ENCODE results near the gene TEX48.

Gene TEX48

DNA sequence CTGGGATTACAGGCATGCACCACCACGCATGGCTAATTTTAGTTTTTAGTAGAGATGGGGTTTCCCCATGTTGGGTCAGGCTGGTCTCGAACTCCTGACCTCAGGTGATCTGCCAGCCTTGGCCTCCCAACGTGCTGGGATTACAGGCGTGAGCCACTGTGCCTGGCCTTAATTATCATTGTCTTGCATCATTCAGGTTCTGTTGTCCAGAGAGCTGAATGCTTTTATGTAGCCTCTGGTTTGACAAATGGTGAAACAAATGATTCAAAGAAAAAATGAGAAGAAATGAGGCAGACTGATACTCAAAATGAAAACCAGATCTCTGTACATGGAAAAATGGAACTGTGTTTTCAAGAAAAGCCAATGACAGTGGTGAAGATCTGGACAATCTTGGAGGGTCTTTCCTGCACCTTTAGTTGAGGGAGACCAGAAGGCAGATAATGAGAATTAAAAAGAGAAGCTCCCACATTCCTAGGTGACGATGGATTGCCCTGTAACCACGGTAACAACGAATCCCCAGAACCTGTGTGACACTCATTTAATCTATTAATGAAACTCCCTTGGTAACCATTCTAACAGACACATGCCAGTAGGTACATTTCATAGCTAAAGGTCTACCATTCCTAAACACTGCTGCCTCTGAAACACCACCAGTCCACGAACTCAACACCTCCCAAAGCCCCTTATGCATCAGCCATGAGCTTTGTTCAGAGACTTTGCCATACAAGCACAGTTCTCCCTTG, 1.6 kb downstream of the TEX48 start:
- no peaks in the 10 kb centered on the region for H3K9me3 ChIP-seq (ENCODE audit: control insufficient read depth, insufficient read depth, low read depth, low read length)
- H3K27me3 ChIP-seq (ENCODE audit: control insufficient read depth, insufficient read depth, low read length): no peaks in the 10 kb centered on the region; the same call in 1 of the 2 replicates
- H3K4me1 ChIP-seq (ENCODE audit: control insufficient read depth, insufficient read depth, low read length): no peaks in the 10 kb centered on the region
- no peak overlapping the region for H3K9ac ChIP-seq (ENCODE audit: low read length)
- no peak overlapping the region for H3K4me3 ChIP-seq (ENCODE audit: low read depth, low read length)
- H3K36me3 ChIP-seq (ENCODE audit: control insufficient read depth, insufficient read depth, low read length): no peaks in the 10 kb centered on the region
- no peak overlapping the region for H3K27ac ChIP-seq (ENCODE audit: low read depth, low read length)

- no peak overlapping the region for H3K4me3 ChIP-seq (ENCODE audit: low read depth, low read length)
- H3K27me3 ChIP-seq (ENCODE audit: control insufficient read depth, insufficient read depth, low read length): no peaks in the 10 kb centered on the region; the same call in 1 of the 2 replicates
- no peaks in the 10 kb centered on the region for H3K9me3 ChIP-seq (ENCODE audit: control insufficient read depth, insufficient read depth, low read depth, low read length)
- H3K4me1 ChIP-seq (ENCODE audit: control insufficient read depth, insufficient read depth, low read length): no peaks in the 10 kb centered on the region
- no peak overlapping the region for H3K27ac ChIP-seq (ENCODE audit: low read depth, low read length)
- H3K36me3 ChIP-seq (ENCODE audit: control insufficient read depth, insufficient read depth, low read length): no peaks in the 10 kb centered on the region
- no peak overlapping the region for H3K9ac ChIP-seq (ENCODE audit: low read length)
Observed at GRCh38 chr9:114678795-114679194, 3.2 kb downstream of the TEX48 start.

DNA sequence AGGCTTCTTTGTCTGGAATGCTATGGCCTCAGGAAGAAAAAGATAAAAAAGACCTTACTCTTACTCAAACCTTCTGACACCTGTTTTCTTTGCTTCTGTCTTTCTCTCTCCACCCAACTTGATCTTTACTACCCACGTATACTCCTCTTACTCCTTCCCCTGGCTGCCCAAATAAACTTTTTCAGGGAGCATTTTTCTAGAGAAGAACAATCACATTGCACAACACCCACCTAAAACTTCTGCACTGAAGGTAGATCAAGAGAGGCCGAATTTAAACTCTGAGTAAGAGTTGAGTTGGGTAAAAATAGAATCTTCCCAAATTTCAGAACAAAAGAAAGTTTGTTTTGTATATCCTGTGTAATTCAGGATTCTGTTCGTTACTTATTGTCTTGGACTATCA, 3.9 kb downstream of the TEX48 start:
- H3K27me3 ChIP-seq (ENCODE audit: control insufficient read depth, insufficient read depth, low read length): no peaks in the 10 kb centered on the region; the same call in 1 of the 2 replicates
- no peak overlapping the region for H3K4me3 ChIP-seq (ENCODE audit: low read depth, low read length)
- no peak overlapping the region for H3K9ac ChIP-seq (ENCODE audit: low read length)
- H3K4me1 ChIP-seq (ENCODE audit: control insufficient read depth, insufficient read depth, low read length): no peaks in the 10 kb centered on the region
- no peaks in the 10 kb centered on the region for H3K9me3 ChIP-seq (ENCODE audit: control insufficient read depth, insufficient read depth, low read depth, low read length)
- H3K36me3 ChIP-seq (ENCODE audit: control insufficient read depth, insufficient read depth, low read length): no peaks in the 10 kb centered on the region
- H3K27ac ChIP-seq (ENCODE audit: low read depth, low read length): no peak overlapping the region

GRCh38 chr9:114677418-114677817, 4.6 kb downstream of the TEX48 start:
- no peak overlapping the region for H3K4me3 ChIP-seq (ENCODE audit: low read depth, low read length)
- no peaks in the 10 kb centered on the region; the same call in 1 of the 2 replicates for H3K27me3 ChIP-seq (ENCODE audit: control insufficient read depth, insufficient read depth, low read length)
- no peaks in the 10 kb centered on the region for H3K36me3 ChIP-seq (ENCODE audit: control insufficient read depth, insufficient read depth, low read length)
- no peak overlapping the region for H3K27ac ChIP-seq (ENCODE audit: low read depth, low read length)
- H3K9ac ChIP-seq (ENCODE audit: low read length): no peak overlapping the region
- no peaks in the 10 kb centered on the region for H3K4me1 ChIP-seq (ENCODE audit: control insufficient read depth, insufficient read depth, low read length)
- no peaks in the 10 kb centered on the region for H3K9me3 ChIP-seq (ENCODE audit: control insufficient read depth, insufficient read depth, low read depth, low read length)

- Histone ChIP-seq H3K9me3 (ENCODE audit: control insufficient read depth, insufficient read depth, low read depth, low read length) (no peaks in the 10 kb centered on the region), H3K27ac (ENCODE audit: low read depth, low read length) (no peak overlapping the region), H3K9ac (ENCODE audit: low read length) (no peak overlapping the region), H3K27me3 (ENCODE audit: control insufficient read depth, insufficient read depth, low read length) (no peaks in the 10 kb centered on the region; the same call in 1 of the 2 replicates), H3K36me3 (ENCODE audit: control insufficient read depth, insufficient read depth, low read length) (no peaks in the 10 kb centered on the region), H3K4me3 (ENCODE audit: low read depth, low read length) (no peak overlapping the region), H3K4me1 (ENCODE audit: control insufficient read depth, insufficient read depth, low read length) (no peaks in the 10 kb centered on the region)
Observed at GRCh38 chr9:114676901-114677300, 5.1 kb downstream of the TEX48 start.

- Histone ChIP-seq H3K36me3 (ENCODE audit: control insufficient read depth, insufficient read depth, low read length) (no peaks in the 10 kb centered on the region), H3K9ac (ENCODE audit: low read length) (no peak overlapping the region), H3K9me3 (ENCODE audit: control insufficient read depth, insufficient read depth, low read depth, low read length) (no peaks in the 10 kb centered on the region), H3K27me3 (ENCODE audit: control insufficient read depth, insufficient read depth, low read length) (no peaks in the 10 kb centered on the region; the same call in 1 of the 2 replicates), H3K27ac (ENCODE audit: low read depth, low read length) (no peak overlapping the region), H3K4me1 (ENCODE audit: control insufficient read depth, insufficient read depth, low read length) (no peaks in the 10 kb centered on the region), H3K4me3 (ENCODE audit: low read depth, low read length) (no peak overlapping the region)
Observed at GRCh38 chr9:114674798-114675540, 7.0 kb downstream of the TEX48 start.

DNA sequence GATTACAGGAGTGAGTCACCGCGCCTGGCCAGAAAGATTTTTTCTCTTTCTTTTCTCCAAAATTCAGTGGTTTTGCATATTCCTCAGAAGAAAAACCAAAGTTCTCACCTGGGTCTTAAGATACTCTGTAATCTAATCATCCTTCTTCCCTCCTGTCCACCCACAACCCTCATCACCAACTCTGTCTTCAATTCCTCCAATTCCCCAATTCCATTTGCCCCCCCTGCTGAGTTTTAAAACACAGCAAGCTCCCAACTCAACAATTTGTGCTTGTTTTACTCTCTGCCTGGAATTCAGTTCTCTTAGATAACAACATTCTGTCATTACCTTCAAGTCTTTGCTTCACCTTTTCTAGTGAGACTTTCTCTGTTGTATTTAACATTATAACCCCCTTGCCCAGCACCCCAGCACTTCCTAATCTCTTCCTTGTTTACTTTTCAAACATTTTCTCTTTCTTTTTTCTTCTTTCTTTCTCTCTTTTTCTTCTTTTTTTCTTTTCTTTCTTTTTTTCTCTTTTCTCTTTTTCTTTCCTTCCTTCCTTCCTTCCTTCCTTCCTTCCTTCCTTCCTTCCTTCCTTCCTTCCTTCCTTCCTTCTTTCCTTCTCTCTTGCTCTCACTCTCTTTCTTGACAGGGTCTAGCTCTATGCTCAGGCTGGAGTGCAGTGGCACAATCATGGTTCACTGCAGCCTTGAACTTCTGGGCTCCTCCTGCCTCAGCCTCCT, 7.8 kb downstream of the TEX48 start:
- Histone ChIP-seq H3K4me3 (ENCODE audit: low read depth, low read length) (no peak overlapping the region), H3K4me1 (ENCODE audit: control insufficient read depth, insufficient read depth, low read length) (no peaks in the 10 kb centered on the region), H3K27me3 (ENCODE audit: control insufficient read depth, insufficient read depth, low read length) (no peaks in the 10 kb centered on the region; the same call in 1 of the 2 replicates), H3K9ac (ENCODE audit: low read length) (no peak overlapping the region), H3K36me3 (ENCODE audit: control insufficient read depth, insufficient read depth, low read length) (no peaks in the 10 kb centered on the region), H3K27ac (ENCODE audit: low read depth, low read length) (no peak overlapping the region), H3K9me3 (ENCODE audit: control insufficient read depth, insufficient read depth, low read depth, low read length) (no peaks in the 10 kb centered on the region)

DNA sequence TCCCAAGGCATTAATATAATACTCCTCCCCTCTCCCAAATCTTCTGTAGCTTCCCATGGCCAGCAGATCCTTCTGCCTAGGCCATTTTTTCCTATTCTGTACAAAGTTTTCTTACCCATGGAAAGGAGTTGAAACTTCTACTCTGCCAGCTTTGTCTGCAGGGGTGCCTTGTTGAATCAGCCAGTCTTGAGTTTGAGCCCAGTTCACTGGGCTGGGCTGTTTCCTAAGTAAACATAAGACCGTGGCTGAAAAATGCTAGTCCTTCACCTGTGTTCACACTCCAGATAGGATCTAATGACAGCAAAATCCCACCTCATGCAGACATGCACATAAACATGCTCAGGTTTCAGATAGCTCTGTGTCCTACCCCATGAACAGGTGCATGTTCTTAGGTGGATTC, 10.4 kb downstream of the TEX48 start:
- Histone ChIP-seq H3K9ac (ENCODE audit: low read length) (no peak overlapping the region), H3K27ac (ENCODE audit: low read depth, low read length) (no peak overlapping the region), H3K4me1 (ENCODE audit: control insufficient read depth, insufficient read depth, low read length) (0 out of 2 replicates have a peak, but pooled peaks cover 2% of the 10 kb centered on the region), H3K9me3 (ENCODE audit: control insufficient read depth, insufficient read depth, low read depth, low read length) (no peaks in the 10 kb centered on the region), H3K27me3 (ENCODE audit: control insufficient read depth, insufficient read depth, low read length) (no peaks in the 10 kb centered on the region), H3K4me3 (ENCODE audit: low read depth, low read length) (no peak overlapping the region), H3K36me3 (ENCODE audit: control insufficient read depth, insufficient read depth, low read length) (no peaks in the 10 kb centered on the region)

GRCh38 chr9:114669961-114670360, 12.0 kb downstream of the TEX48 start:
- H3K36me3 ChIP-seq (ENCODE audit: control insufficient read depth, insufficient read depth, low read length): no peaks in the 10 kb centered on the region

DNA sequence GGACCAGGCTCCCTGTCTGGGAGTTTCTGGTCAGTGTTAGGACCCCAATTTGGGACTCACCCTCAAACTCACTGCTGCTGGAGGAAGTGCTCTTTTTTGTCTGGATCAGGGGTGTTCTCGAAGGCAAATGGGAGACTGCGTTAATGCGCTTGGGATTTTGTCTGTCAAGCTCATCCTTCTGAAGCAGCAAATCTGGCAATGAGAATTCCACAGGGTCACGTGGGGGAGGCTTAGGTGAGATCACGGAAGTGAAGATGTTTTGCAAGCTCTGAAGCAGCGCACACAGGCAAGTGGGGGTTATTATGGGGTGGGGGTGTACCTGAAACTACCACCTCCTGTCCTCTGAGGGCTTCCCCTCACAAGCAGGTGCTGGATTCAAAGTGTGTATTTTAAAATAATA, 13.8 kb downstream of the TEX48 start:
- H3K27me3 ChIP-seq (ENCODE audit: control insufficient read depth, insufficient read depth, low read length): no peaks in the 10 kb centered on the region
- H3K9me3 ChIP-seq (ENCODE audit: control insufficient read depth, insufficient read depth, low read depth, low read length): no peaks in the 10 kb centered on the region
- H3K9ac ChIP-seq (ENCODE audit: low read length): no peak overlapping the region
- no peak overlapping the region for H3K4me3 ChIP-seq (ENCODE audit: low read depth, low read length)
- H3K4me1 ChIP-seq (ENCODE audit: control insufficient read depth, insufficient read depth, low read length): 0 out of 2 replicates have a peak, but pooled peaks cover 5% of the 10 kb centered on the region
- H3K27ac ChIP-seq (ENCODE audit: low read depth, low read length): no peak overlapping the region
- H3K36me3 ChIP-seq (ENCODE audit: control insufficient read depth, insufficient read depth, low read length): no peaks in the 10 kb centered on the region

More at GRCh38 chr9:114669961-114670360, 12.0 kb downstream of the TEX48 start:
- Histone ChIP-seq H3K27ac (ENCODE audit: low read depth, low read length) (no peak overlapping the region), H3K9ac (ENCODE audit: low read length) (no peak overlapping the region), H3K4me3 (ENCODE audit: low read depth, low read length) (no peak overlapping the region), H3K4me1 (ENCODE audit: control insufficient read depth, insufficient read depth, low read length) (0 out of 2 replicates have a peak, but pooled peaks cover 5% of the 10 kb centered on the region), H3K9me3 (ENCODE audit: control insufficient read depth, insufficient read depth, low read depth, low read length) (no peaks in the 10 kb centered on the region), H3K27me3 (ENCODE audit: control insufficient read depth, insufficient read depth, low read length) (no peaks in the 10 kb centered on the region)

DNA sequence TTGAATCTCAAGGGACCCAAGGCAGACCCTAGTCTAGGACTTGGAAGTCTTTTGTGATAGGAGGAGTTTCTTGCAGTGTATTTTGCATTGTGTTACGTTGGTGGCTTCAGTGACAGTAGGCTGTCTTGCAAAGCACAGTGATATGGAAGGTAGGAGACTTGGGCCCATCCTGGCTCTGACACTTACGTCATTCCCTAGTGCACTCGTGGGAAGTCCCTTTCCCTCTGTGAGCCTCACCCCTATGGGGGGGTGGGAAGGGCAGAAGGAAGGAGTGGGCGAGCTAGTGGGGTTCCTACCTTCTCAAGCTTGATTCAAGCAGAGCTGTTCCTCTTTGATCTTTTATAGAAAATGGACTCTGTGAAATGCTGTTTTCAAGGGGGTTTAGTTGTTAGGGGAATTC, 15.1 kb downstream of the TEX48 start:
- Histone ChIP-seq H3K4me3 (ENCODE audit: low read depth, low read length) (no peak overlapping the region), H3K9me3 (ENCODE audit: control insufficient read depth, insufficient read depth, low read depth, low read length) (no peaks in the 10 kb centered on the region), H3K36me3 (ENCODE audit: control insufficient read depth, insufficient read depth, low read length) (no peaks in the 10 kb centered on the region), H3K9ac (ENCODE audit: low read length) (no peak overlapping the region), H3K27ac (ENCODE audit: low read depth, low read length) (no peak overlapping the region), H3K27me3 (ENCODE audit: control insufficient read depth, insufficient read depth, low read length) (no peaks in the 10 kb centered on the region), H3K4me1 (ENCODE audit: control insufficient read depth, insufficient read depth, low read length) (peaks cover 12% of the 10 kb centered on the region)
